Left lobe of liver (tissue), 2 donors: ENCODE measurements around the gene UST. TPM values are rescaled to one million over a fixed set of nuclear protein-coding genes. Genes with fewer than 3 reads are reported as not detected.
A peak's percentile ranks its signal among the peaks of the same experiment; 100 is the strongest.
"Not testable (repeated sequence)": the region's sequence is repeated elsewhere in the genome, so short reads cannot be mapped to it uniquely, and the experiment has no call there.

Experiments
- ATAC-seq: fragments of 200-7000 bp; cut with Tn5 transposase; one replicate; pipeline ENCODE4 v1.9.1; 2020; ENCODE audit warnings: mild to moderate bottlenecking, moderate library complexity
- DNase-seq: peaks from one replicate; pipeline ENCODE4 v3.0.0-alpha.2; 2020; ENCODE audit warnings: low spot score
- total RNA-seq: library from RNA; stranded (reverse); gene quantifications from one replicate; pipeline ENCODE4 v1.2.1, GENCODE V29; 2021
- donor health status: DM: no; HTN: no; CAD: no; lungs with moderate emphysema.
- donor health status: DM: no; HTN: yes; CAD: no.

The UST gene
- total RNA-seq, 1 donor from 2014 or later: 0.58 TPM

GRCh38 chr6:148990403-148990802, 243.6 kb downstream of the UST start:
- DNase-seq: no peak

GRCh38 chr6:148996815-148997214, 250.0 kb downstream of the UST start:
- peak; percentile 51 for ATAC-seq
- no peak for DNase-seq

More at GRCh38 chr6:148990403-148990802, 243.6 kb downstream of the UST start:
- ATAC-seq: no peak

- no peak for DNase-seq
- ATAC-seq: no peak
Measured at GRCh38 chr6:148997865-148998264, 251.0 kb downstream of the UST start.

GRCh38 chr6:148998704-148999103, 251.9 kb downstream of the UST start:
- DNase-seq: no peak
- ATAC-seq: no peak

GRCh38 chr6:148999501-148999900, 252.7 kb downstream of the UST start:
- DNase-seq (no peak), ATAC-seq (no peak)

GRCh38 chr6:148999929-149000468, 253.2 kb downstream of the UST start:
- peak; percentile 46 for ATAC-seq

GRCh38 chr6:149001422-149001821, 254.6 kb downstream of the UST start:
- DNase-seq: no peak
- no peak for ATAC-seq

More at GRCh38 chr6:148999929-149000468, 253.2 kb downstream of the UST start:
- DNase-seq: no peak

GRCh38 chr6:149003560-149003959, 256.7 kb downstream of the UST start:
- DNase-seq (no peak), ATAC-seq (no peak)

GRCh38 chr6:149004664-149005063, 257.8 kb downstream of the UST start:
- no peak for ATAC-seq
- no peak for DNase-seq

GRCh38 chr6:149006236-149006635, 259.4 kb downstream of the UST start:
- DNase-seq, ATAC-seq: not testable (repeated sequence)

GRCh38 chr6:149006671-149007070, 259.8 kb downstream of the UST start:
- ATAC-seq (no peak), DNase-seq (no peak)

GRCh38 chr6:149007846-149008245, 261.0 kb downstream of the UST start:
- ATAC-seq: no peak

GRCh38 chr6:149008741-149009140, 261.9 kb downstream of the UST start:
- DNase-seq: no peak
- ATAC-seq: no peak

More at GRCh38 chr6:149007846-149008245, 261.0 kb downstream of the UST start:
- DNase-seq: no peak

- no peak for DNase-seq
- no peak for ATAC-seq
Measured at GRCh38 chr6:149012040-149012545, 265.3 kb downstream of the UST start.

- no peak for DNase-seq
- no peak for ATAC-seq
Measured at GRCh38 chr6:149013586-149014344, 266.9 kb downstream of the UST start.

GRCh38 chr6:149014631-149015534, 268.1 kb downstream of the UST start:
- ATAC-seq (no peak), DNase-seq (no peak)

- ATAC-seq: no peak
Measured at GRCh38 chr6:149015535-149016525, 269.0 kb downstream of the UST start.

GRCh38 chr6:149016716-149017115, 269.9 kb downstream of the UST start:
- no peak for ATAC-seq
- no peak for DNase-seq

More at GRCh38 chr6:149015535-149016525, 269.0 kb downstream of the UST start:
- DNase-seq: no peak

GRCh38 chr6:149020319-149020718, 273.5 kb downstream of the UST start:
- no peak for ATAC-seq
- no peak for DNase-seq

- no peak for DNase-seq
- no peak for ATAC-seq
Measured at GRCh38 chr6:149024361-149024760, 277.5 kb downstream of the UST start.
